GM23338 (cell line): ENCODE results near the gene ZEB2. TPM values are rescaled to one million over a fixed set of nuclear protein-coding genes. Genes with fewer than 3 reads are reported as not detected.

Source experiments
- ATAC-seq: fragments of 200-7000 bp; cut with Tn5 transposase; 3 replicates; pipeline ENCODE4 v1.9.1; 2020
- DNase-seq: peaks from one replicate; pipeline ENCODE4 v3.0.0-alpha.2; 2015; ENCODE audit warnings: low spot score
- H2AFZ ChIP-seq: fragments of 200-600 bp; sonication (generic); 2 replicates; pipeline ENCODE4 v1.8.0; 2016; ENCODE audit warnings: antibody characterized with exemption, mild to moderate bottlenecking, moderate library complexity
- H3F3A ChIP-seq: fragments of 200-600 bp; sonication (generic); replicated peaks from 2 replicates; pipeline ENCODE4 v1.8.0; 2017; ENCODE audit warnings: antibody characterized with exemption, mixed run types, low read depth
- H3K27ac ChIP-seq: fragments of 200-600 bp; sonication (generic); 2 replicates; pipeline ENCODE4 v1.6.1; 2016; ENCODE audit warnings: low read depth
- H3K27me3 ChIP-seq: fragments of 200-600 bp; sonication (generic); 2 replicates; pipeline ENCODE4 v1.8.0; 2016; ENCODE audit warnings: mild to moderate bottlenecking, mixed run types, moderate library complexity; ENCODE audit not compliant: insufficient read depth
- H3K36me3 ChIP-seq: fragments of 200-600 bp; sonication (generic); 2 replicates; pipeline ENCODE4 v1.8.0; 2016; ENCODE audit warnings: mild to moderate bottlenecking; ENCODE audit not compliant: insufficient read depth
- H3K4me1 ChIP-seq: fragments of 200-600 bp; sonication (generic); 2 replicates; pipeline ENCODE4 v1.8.0; 2016; ENCODE audit warnings: mild to moderate bottlenecking, moderate library complexity; ENCODE audit not compliant: insufficient read depth
- H3K4me2 ChIP-seq: fragments of 200-600 bp; sonication (generic); 2 replicates; pipeline ENCODE4 v1.7.1; 2017; ENCODE audit warnings: mixed run types
- H3K4me3 ChIP-seq: fragments of 200-600 bp; sonication (generic); 2 replicates; pipeline ENCODE4 v1.6.1; 2016; ENCODE audit warnings: mixed run types
- H3K79me2 ChIP-seq: fragments of 200-600 bp; sonication (generic); replicated peaks from 2 replicates; pipeline ENCODE4 v1.8.0; 2017; ENCODE audit warnings: mild to moderate bottlenecking; ENCODE audit not compliant: insufficient read depth
- H3K9me2 ChIP-seq: fragments of 200-600 bp; sonication (generic); 2 replicates; pipeline ENCODE4 v1.8.0; 2017; ENCODE audit not compliant: insufficient read depth
- H4K20me1 ChIP-seq: fragments of 200-600 bp; sonication (generic); replicated peaks from 2 replicates; pipeline ENCODE4 v1.8.0; 2017; ENCODE audit warnings: mild to moderate bottlenecking; ENCODE audit not compliant: insufficient read depth
- H3K27ac Mint-ChIP-seq: 2 replicates; pipeline ENCODE4 v1.8.0; 2020; ENCODE audit warnings: inconsistent platforms, mild to moderate bottlenecking, moderate library complexity, mixed read lengths
- H3K27me3 Mint-ChIP-seq: 3 replicates; pipeline ENCODE4 v1.8.0; 2022; ENCODE audit warnings: low read depth, mild to moderate bottlenecking, moderate library complexity, mixed read lengths, inconsistent platforms; ENCODE audit not compliant: insufficient read depth, poor library complexity
- H3K36me3 Mint-ChIP-seq: 3 replicates; pipeline ENCODE4 v1.8.0; 2021; ENCODE audit warnings: low read depth, mild to moderate bottlenecking, inconsistent platforms, moderate library complexity, mixed read lengths
- H3K4me1 Mint-ChIP-seq: 3 replicates; pipeline ENCODE4 v1.8.0; 2020; ENCODE audit warnings: mild to moderate bottlenecking, inconsistent platforms, mixed read lengths
- H3K4me3 Mint-ChIP-seq: 3 replicates; pipeline ENCODE4 v1.8.0; 2021; ENCODE audit warnings: moderate library complexity, mild to moderate bottlenecking, inconsistent platforms, mixed read lengths
- H3K9me3 Mint-ChIP-seq: 3 replicates; pipeline ENCODE4 v1.8.0; 2020; ENCODE audit warnings: moderate library complexity, mild to moderate bottlenecking, inconsistent platforms, mixed read lengths
- CREB1 ChIP-seq: fragments of 250-450 bp; sonication (Bioruptor Pico); IDR thresholded peaks from 2 replicates; pipeline ENCODE4 v1.5.0; 2020; ENCODE audit warnings: low read depth, mild to moderate bottlenecking, moderate library complexity
- EZH2 ChIP-seq: fragments of 200-600 bp; sonication (generic); IDR thresholded peaks from one replicate; pipeline ENCODE4 v1.8.0; 2017; ENCODE audit warnings: antibody characterized with exemption, mild to moderate bottlenecking, low read depth; ENCODE audit not compliant: unreplicated experiment
- EZH2phosphoT487 ChIP-seq: fragments of 200-600 bp; sonication (generic); IDR thresholded peaks from one replicate; pipeline ENCODE4 v1.8.1; 2018; ENCODE audit warnings: antibody characterized with exemption; ENCODE audit not compliant: unreplicated experiment
- JUNB ChIP-seq: IDR thresholded peaks from one replicate; pipeline ENCODE4 v1.6.1; 2016; ENCODE audit warnings: antibody characterized with exemption; ENCODE audit not compliant: unreplicated experiment
- NANOG ChIP-seq: IDR thresholded peaks from 2 replicates; pipeline ENCODE4 v1.6.1; 2016; ENCODE audit warnings: antibody characterized with exemption, borderline replicate concordance
- POLR2AphosphoS5 ChIP-seq: IDR thresholded peaks from 2 replicates; pipeline ENCODE4 v1.6.1; 2016; ENCODE audit warnings: antibody characterized with exemption, low read depth
- STAT1 ChIP-seq: IDR thresholded peaks from one replicate; pipeline ENCODE4 v1.6.1; 2016; ENCODE audit warnings: antibody characterized with exemption; ENCODE audit not compliant: unreplicated experiment
- ZNF331 ChIP-seq: fragments of 250-450 bp; sonication (Bioruptor Pico); IDR thresholded peaks from 2 replicates; pipeline ENCODE4 v1.5.0; 2020; ENCODE audit warnings: low read depth, mild to moderate bottlenecking, moderate library complexity
- polyA plus RNA-seq: library from polyadenylated mRNA; unstranded; fragments of >200 nt; fragmentation: Nextera tagmentation; extraction: Ambion mirVana; gene quantifications from 2 replicates; pipeline ENCODE4 v1.2.1, GENCODE V29; 2016
- total RNA-seq: library from RNA; depleted of rRNA; stranded (reverse); fragments of >200 nt; shearing (Covaris generic); gene quantifications from 2 replicates; pipeline ENCODE4 v1.2.3, GENCODE V29; 2014
- TF ChIP-seq, protein P1 (sequence below), 2 experiments: fragments of 200-600 bp in 1 of 2; sonication (generic) in 1 of 2; conservative IDR thresholded peaks; 2 replicates each; pipeline versions ENCODE4 v1.5.1 to v1.6.1; 2016 to 2017; ENCODE audit warnings: antibody characterized with exemption in 2 of 2, low read depth in 2 of 2, mild to moderate bottlenecking in 2 of 2, moderate library complexity in 1 of 2
- TF ChIP-seq, protein P2 (sequence below): fragments of 250-450 bp; sonication (Bioruptor Pico); IDR thresholded peaks from 2 replicates; pipeline ENCODE4 v1.5.0; 2020; ENCODE audit warnings: mild to moderate bottlenecking, moderate library complexity

The ZEB2 gene
- total and polyA plus RNA-seq, 2 experiments from 2014 or later, result 0.45 TPM; not detected in 1

DNA sequence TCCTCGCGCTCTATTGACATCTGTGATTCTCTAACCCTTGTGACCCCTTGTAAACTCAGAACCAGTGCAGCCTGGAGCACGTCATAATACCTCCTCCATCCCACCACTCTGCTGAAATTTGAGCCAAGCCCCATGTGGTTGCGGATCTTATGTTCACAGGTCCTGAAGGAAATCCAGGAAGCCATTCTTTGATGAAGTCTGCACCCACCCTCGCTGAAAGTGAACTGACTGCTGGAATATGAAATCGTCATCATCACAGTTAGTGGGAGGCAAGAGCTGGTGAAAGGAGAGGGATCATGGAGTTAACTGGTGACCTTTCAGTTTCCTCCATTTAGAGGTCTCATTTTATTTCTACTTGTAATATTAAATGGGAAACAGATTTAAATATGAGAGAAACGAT lies 21.6 kb downstream of the ZEB2 start (continued):
- TF ChIP-seq, protein P1, sequence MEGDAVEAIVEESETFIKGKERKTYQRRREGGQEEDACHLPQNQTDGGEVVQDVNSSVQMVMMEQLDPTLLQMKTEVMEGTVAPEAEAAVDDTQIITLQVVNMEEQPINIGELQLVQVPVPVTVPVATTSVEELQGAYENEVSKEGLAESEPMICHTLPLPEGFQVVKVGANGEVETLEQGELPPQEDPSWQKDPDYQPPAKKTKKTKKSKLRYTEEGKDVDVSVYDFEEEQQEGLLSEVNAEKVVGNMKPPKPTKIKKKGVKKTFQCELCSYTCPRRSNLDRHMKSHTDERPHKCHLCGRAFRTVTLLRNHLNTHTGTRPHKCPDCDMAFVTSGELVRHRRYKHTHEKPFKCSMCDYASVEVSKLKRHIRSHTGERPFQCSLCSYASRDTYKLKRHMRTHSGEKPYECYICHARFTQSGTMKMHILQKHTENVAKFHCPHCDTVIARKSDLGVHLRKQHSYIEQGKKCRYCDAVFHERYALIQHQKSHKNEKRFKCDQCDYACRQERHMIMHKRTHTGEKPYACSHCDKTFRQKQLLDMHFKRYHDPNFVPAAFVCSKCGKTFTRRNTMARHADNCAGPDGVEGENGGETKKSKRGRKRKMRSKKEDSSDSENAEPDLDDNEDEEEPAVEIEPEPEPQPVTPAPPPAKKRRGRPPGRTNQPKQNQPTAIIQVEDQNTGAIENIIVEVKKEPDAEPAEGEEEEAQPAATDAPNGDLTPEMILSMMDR (conservative IDR thresholded peaks at IDR 0.05; ENCODE audit: low read depth in 2 of 2), result no peak
- TF ChIP-seq JUNB (no peak), CREB1 (no peak), POLR2AphosphoS5 (no peak), NANOG (no peak), EZH2 (no peak), EZH2phosphoT487 (no peak)
- TF ChIP-seq, protein P2, sequence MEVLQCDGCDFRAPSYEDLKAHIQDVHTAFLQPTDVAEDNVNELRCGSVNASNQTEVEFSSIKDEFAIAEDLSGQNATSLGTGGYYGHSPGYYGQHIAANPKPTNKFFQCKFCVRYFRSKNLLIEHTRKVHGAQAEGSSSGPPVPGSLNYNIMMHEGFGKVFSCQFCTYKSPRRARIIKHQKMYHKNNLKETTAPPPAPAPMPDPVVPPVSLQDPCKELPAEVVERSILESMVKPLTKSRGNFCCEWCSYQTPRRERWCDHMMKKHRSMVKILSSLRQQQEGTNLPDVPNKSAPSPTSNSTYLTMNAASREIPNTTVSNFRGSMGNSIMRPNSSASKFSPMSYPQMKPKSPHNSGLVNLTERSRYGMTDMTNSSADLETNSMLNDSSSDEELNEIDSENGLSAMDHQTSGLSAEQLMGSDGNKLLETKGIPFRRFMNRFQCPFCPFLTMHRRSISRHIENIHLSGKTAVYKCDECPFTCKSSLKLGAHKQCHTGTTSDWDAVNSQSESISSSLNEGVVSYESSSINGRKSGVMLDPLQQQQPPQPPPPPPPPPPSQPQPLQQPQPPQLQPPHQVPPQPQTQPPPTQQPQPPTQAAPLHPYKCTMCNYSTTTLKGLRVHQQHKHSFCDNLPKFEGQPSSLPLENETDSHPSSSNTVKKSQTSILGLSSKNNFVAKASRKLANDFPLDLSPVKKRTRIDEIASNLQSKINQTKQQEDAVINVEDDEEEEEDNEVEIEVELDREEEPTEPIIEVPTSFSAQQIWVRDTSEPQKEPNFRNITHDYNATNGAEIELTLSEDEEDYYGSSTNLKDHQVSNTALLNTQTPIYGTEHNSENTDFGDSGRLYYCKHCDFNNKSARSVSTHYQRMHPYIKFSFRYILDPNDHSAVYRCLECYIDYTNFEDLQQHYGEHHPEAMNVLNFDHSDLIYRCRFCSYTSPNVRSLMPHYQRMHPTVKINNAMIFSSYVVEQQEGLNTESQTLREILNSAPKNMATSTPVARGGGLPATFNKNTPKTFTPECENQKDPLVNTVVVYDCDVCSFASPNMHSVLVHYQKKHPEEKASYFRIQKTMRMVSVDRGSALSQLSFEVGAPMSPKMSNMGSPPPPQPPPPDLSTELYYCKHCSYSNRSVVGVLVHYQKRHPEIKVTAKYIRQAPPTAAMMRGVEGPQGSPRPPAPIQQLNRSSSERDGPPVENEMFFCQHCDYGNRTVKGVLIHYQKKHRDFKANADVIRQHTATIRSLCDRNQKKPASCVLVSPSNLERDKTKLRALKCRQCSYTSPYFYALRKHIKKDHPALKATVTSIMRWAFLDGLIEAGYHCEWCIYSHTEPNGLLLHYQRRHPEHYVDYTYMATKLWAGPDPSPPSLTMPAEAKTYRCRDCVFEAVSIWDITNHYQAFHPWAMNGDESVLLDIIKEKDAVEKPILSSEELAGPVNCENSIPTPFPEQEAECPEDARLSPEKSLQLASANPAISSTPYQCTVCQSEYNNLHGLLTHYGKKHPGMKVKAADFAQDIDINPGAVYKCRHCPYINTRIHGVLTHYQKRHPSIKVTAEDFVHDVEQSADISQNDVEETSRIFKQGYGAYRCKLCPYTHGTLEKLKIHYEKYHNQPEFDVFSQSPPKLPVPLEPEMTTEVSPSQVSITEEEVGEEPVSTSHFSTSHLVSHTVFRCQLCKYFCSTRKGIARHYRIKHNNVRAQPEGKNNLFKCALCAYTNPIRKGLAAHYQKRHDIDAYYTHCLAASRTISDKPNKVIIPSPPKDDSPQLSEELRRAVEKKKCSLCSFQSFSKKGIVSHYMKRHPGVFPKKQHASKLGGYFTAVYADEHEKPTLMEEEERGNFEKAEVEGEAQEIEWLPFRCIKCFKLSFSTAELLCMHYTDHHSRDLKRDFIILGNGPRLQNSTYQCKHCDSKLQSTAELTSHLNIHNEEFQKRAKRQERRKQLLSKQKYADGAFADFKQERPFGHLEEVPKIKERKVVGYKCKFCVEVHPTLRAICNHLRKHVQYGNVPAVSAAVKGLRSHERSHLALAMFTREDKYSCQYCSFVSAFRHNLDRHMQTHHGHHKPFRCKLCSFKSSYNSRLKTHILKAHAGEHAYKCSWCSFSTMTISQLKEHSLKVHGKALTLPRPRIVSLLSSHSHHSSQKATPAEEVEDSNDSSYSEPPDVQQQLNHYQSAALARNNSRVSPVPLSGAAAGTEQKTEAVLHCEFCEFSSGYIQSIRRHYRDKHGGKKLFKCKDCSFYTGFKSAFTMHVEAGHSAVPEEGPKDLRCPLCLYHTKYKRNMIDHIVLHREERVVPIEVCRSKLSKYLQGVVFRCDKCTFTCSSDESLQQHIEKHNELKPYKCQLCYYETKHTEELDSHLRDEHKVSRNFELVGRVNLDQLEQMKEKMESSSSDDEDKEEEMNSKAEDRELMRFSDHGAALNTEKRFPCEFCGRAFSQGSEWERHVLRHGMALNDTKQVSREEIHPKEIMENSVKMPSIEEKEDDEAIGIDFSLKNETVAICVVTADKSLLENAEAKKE, result no peak

DNA sequence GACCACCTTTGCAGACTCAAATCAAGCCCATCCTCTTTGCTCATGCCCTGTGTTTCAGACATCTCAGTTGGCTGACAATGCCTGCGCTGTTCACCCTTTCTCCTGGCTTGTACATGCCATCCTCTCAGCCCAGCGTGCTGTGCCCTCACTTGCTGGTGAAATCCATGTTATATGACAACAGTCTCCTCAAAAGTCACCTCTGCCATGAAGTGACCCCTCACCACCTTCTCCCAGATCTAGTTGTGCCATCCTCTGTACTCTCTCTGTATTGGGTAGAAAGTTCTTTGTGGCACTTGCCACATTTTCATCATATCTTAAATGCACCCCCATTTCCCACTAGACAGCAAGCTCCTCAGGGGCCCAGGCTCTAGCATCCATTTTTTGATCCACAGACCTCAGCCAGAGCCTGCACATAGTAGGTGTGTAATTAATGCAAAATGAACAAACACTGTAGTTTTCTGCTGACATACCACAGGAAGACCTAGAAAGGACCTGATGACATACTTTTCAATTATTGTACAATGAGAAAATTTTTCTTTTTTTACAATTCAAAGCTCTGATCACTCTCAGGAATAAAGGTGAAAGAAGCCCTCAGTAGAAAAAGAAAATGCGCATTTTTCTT lies 22.8 kb downstream of the ZEB2 start:
- no peaks in the 10 kb centered on the region for H3K36me3 Mint-ChIP-seq
- no peak overlapping the region for H3K4me3 Mint-ChIP-seq
- peaks cover 17% of the 10 kb centered on the region; the same call in 2 of the 3 replicates for H3K4me1 Mint-ChIP-seq
- H3K9me3 Mint-ChIP-seq, result no peaks in the 10 kb centered on the region
- Histone ChIP-seq H3K9me2 (no peaks in the 10 kb centered on the region), H2AFZ (no peak overlapping the region), H3K27me3 (no peaks in the 10 kb centered on the region), H3K4me3 (no peak overlapping the region), H3K79me2 (no peaks in the 10 kb centered on the region), H4K20me1 (no peaks in the 10 kb centered on the region), H3K27ac (no peak overlapping the region), H3K4me2 (no peak overlapping the region), H3K4me1 (peaks cover 18% of the 10 kb centered on the region), H3F3A (no peaks in the 10 kb centered on the region), H3K36me3 (no peaks in the 10 kb centered on the region)
- DNase-seq (no peak), ATAC-seq (no peak)
- H3K27ac Mint-ChIP-seq, result no peak overlapping the region
- H3K27me3 Mint-ChIP-seq, result no peaks in the 10 kb centered on the region
- no peak for TF ChIP-seq ZNF331 (CRISPR knock-in tag)
- TF ChIP-seq POLR2AphosphoS5, result no peak
- TF ChIP-seq STAT1, result no peak
